Peyer's patch (tissue), 4 donors: Measurements from ENCODE around the gene TBATA. TPM values are rescaled to one million over a fixed set of nuclear protein-coding genes. Genes with fewer than 3 reads are reported as not detected.

Source experiments
- DNase-seq, 3 donors: peaks; one replicate each; pipeline ENCODE4 v3.0.0-alpha.2; 2017 to 2019
- H3K27ac ChIP-seq, 4 donors: fragments of 200-600 bp; sonication (generic); one replicate each; pipeline ENCODE4 v1.5.1; 2016 to 2019
- H3K27me3 ChIP-seq, 2 donors: fragments of 200-600 bp; sonication (generic); one replicate each; pipeline ENCODE4 v1.5.1; 2019
- H3K36me3 ChIP-seq, 3 donors: fragments of 200-600 bp; sonication (generic); one replicate each; pipeline ENCODE4 v1.5.1; 2016 to 2019
- H3K4me1 ChIP-seq, 4 donors: fragments of 200-600 bp; sonication (generic); one replicate each; pipeline ENCODE4 v1.5.1; 2016 to 2019
- H3K4me3 ChIP-seq, 4 donors: fragments of 200-600 bp; sonication (generic); 1 replicate in 3 of 4; 2 replicates in 1 of 4; pipeline ENCODE4 v1.5.1; 2016 to 2019; ENCODE audit warnings: mild to moderate bottlenecking in 1 of 4
- H3K9me3 ChIP-seq, 4 donors: fragments of 200-600 bp; sonication (generic); one replicate each; pipeline ENCODE4 v1.5.1; 2016 to 2019; ENCODE audit warnings: mild to moderate bottlenecking in 1 of 4
- CTCF ChIP-seq, 6 experiments: fragments of 450-650 bp in 4 of 6; fragments of 200-600 bp in 2 of 6; sonication (generic) in 1 of 6; IDR thresholded peaks; one replicate each; pipeline ENCODE4 v1.5.1; 2017 to 2019; ENCODE audit warnings: antibody characterized with exemption in 6 of 6, mild to moderate bottlenecking in 3 of 6, moderate library complexity in 1 of 6
- POLR2A ChIP-seq, 2 donors: fragments of 450-650 bp; IDR thresholded peaks; one replicate each; pipeline ENCODE4 v1.5.1; 2017; ENCODE audit warnings: antibody characterized with exemption in 2 of 2, mild to moderate bottlenecking in 2 of 2, moderate library complexity in 2 of 2
- total RNA-seq, 4 donors: library from RNA; depleted of rRNA; stranded (reverse); fragments of >200 nt; gene quantifications; one replicate each; pipeline ENCODE4 v1.1.0, GENCODE V29; 2016

The TBATA gene
- total RNA-seq, 4 donors from 2014 or later, result not detected

DNA sequence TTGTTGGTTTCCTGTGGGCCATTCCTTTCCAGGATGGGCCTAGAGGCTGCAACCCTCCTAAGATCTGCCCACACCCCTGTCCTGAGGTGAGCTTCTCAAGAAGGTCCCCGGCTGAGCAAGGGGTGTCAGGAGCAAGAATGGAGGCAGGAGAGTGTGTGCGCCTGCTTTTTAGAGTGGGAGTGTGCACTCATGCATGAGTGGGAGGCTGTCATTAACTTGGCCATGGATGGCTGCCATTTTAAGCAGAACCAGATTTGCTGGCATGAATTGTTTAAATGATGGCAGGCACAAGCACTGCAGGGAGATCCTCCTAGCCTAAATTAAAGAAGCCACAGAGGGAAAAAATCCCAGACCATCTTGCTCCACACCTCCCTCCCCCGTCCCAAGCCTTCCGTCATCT is 27.6 kb upstream of the TBATA start:
- Histone ChIP-seq H3K36me3 (no peaks in the 10 kb centered on the region), H3K4me1 (peaks cover 0 to 11% (median 4%) of the 10 kb centered on the region in 4 donors), H3K27ac (no peak overlapping the region), H3K27me3 (no peaks in the 10 kb centered on the region), H3K9me3 (no peaks in the 10 kb centered on the region), H3K4me3 (no peak overlapping the region)
- no peak for DNase-seq
- TF ChIP-seq CTCF (IDR thresholded peaks at IDR 0.05) (no peak), POLR2A (IDR thresholded peaks at IDR 0.05) (no peak)

- no peaks in the 10 kb centered on the region for H3K9me3 ChIP-seq
- H3K4me1 ChIP-seq, result peaks cover 0 to 4% (median 2%) of the 10 kb centered on the region in 4 donors
- H3K27me3 ChIP-seq, result no peaks in the 10 kb centered on the region
- H3K4me3 ChIP-seq, result no peak overlapping the region
- H3K36me3 ChIP-seq, result no peaks in the 10 kb centered on the region
- TF ChIP-seq POLR2A (IDR thresholded peaks at IDR 0.05) (no peak), CTCF (IDR thresholded peaks at IDR 0.05) (no peak)
- no peak for DNase-seq
- no peak overlapping the region for H3K27ac ChIP-seq
Observed at GRCh38 chr10:70811881-70812280, 26.7 kb upstream of the TBATA start.

GRCh38 chr10:70810967-70811366 is 25.8 kb upstream of the TBATA start:
- TF ChIP-seq CTCF (IDR thresholded peaks at IDR 0.05) (no peak), POLR2A (IDR thresholded peaks at IDR 0.05) (no peak)
- Histone ChIP-seq H3K27ac (no peak overlapping the region), H3K4me3 (no peak overlapping the region), H3K9me3 (no peaks in the 10 kb centered on the region), H3K4me1 (peaks cover 0 to 4% (median 2%) of the 10 kb centered on the region in 4 donors), H3K36me3 (no peaks in the 10 kb centered on the region), H3K27me3 (no peaks in the 10 kb centered on the region)
- DNase-seq, result no peak

DNA sequence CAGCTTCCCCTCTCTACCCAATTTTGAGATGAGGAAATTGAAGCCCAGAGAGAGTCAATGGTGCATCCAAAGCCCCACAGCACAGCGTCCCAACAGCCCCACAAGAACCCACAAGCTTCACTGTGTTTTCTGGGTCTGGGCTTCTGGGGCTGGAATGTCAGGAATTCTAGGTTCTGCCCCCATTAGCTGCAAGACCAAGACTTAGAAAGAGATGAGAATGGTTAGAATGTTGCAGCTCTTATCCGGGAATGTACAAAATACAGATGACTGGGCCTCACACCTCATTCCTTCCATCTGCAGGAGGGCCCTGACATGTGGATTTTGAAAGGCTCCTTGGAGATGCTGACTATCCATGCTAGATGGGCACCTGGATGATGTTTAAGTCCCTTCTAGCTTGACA is 24.5 kb upstream of the TBATA start:
- no peaks in the 10 kb centered on the region for H3K4me1 ChIP-seq
- TF ChIP-seq POLR2A (IDR thresholded peaks at IDR 0.05), result no peak
- no peak for TF ChIP-seq CTCF (IDR thresholded peaks at IDR 0.05)
- DNase-seq, result no peak
- H3K27me3 ChIP-seq, result no peaks in the 10 kb centered on the region
- no peaks in the 10 kb centered on the region for H3K36me3 ChIP-seq
- no peak overlapping the region for H3K27ac ChIP-seq
- no peak overlapping the region for H3K4me3 ChIP-seq
- no peaks in the 10 kb centered on the region for H3K9me3 ChIP-seq

- Histone ChIP-seq H3K9me3 (no peaks in the 10 kb centered on the region), H3K27ac (no peak overlapping the region), H3K27me3 (no peaks in the 10 kb centered on the region), H3K4me3 (no peak overlapping the region), H3K4me1 (no peaks in the 10 kb centered on the region), H3K36me3 (no peaks in the 10 kb centered on the region)
- DNase-seq, result no peak
- no peak for TF ChIP-seq POLR2A (IDR thresholded peaks at IDR 0.05)
- no peak for TF ChIP-seq CTCF (IDR thresholded peaks at IDR 0.05)
Observed at GRCh38 chr10:70809011-70809611, 23.9 kb upstream of the TBATA start.

GRCh38 chr10:70807556-70807955 is 22.4 kb upstream of the TBATA start:
- no peak for DNase-seq
- Histone ChIP-seq H3K36me3 (no peaks in the 10 kb centered on the region), H3K27me3 (no peaks in the 10 kb centered on the region), H3K4me3 (no peak overlapping the region), H3K9me3 (no peaks in the 10 kb centered on the region), H3K4me1 (no peaks in the 10 kb centered on the region), H3K27ac (no peak overlapping the region)
- TF ChIP-seq CTCF (IDR thresholded peaks at IDR 0.05), result no peak
- TF ChIP-seq POLR2A (IDR thresholded peaks at IDR 0.05), result no peak
